ENCODE results near the gene GEN1. TPM values are rescaled to one million over a fixed set of nuclear protein-coding genes. Genes with fewer than 3 reads are reported as not detected.

Gene GEN1
- total and polyA plus RNA-seq, 10 of the 15 experiments (the other 5 are each of a cell fraction or from before 2014, with no cell fraction given) = 6.0 to 49.6 (median 36.0) TPM

GRCh38 chr2:17813742-17814473 is 60.0 kb downstream of the GEN1 start (continued):
- TF ChIP-seq ZNF687 (IDR thresholded peaks at IDR 0.05) = no peak
- TF ChIP-seq ZNF622 (IDR thresholded peaks at IDR 0.05) = no peak
- TF ChIP-seq IRF5 (IDR thresholded peaks at IDR 0.05; ENCODE audit: borderline replicate concordance) = no peak
- TF ChIP-seq SREBF2 (IDR thresholded peaks at IDR 0.05; ENCODE audit: low read length) = no peak
- no peak; the same call in 1 of the 2 replicates for TF ChIP-seq ZBTB40 (IDR thresholded peaks at IDR 0.05; ENCODE audit: borderline replicate concordance)
- peak; percentile 80 for TF ChIP-seq SKIL (IDR thresholded peaks at IDR 0.05; ENCODE audit: low read depth, poor library complexity, severe bottlenecking)
- no peak for TF ChIP-seq CBX3 (IDR thresholded peaks at IDR 0.05; ENCODE audit: borderline replicate concordance, low read depth)
- no peak for TF ChIP-seq MLLT1 (IDR thresholded peaks at IDR 0.05)
- no peak for TF ChIP-seq NFYA (IDR thresholded peaks at IDR 0.05; ENCODE audit: borderline replicate concordance, low read depth, low read length)
- TF ChIP-seq RBBP5 (conservative IDR thresholded peaks at IDR 0.05) = no peak
- TF ChIP-seq ZBTB33 (IDR thresholded peaks at IDR 0.05) = no peak
- no peak for TF ChIP-seq STAT3 (IDR thresholded peaks at IDR 0.05; ENCODE audit: low read depth, low read length)
- peak; percentile 92 for TF ChIP-seq MTA2 (IDR thresholded peaks at IDR 0.05; ENCODE audit: low read depth)
